Myocyte (in vitro differentiated cells): ENCODE measurements around the gene PTHLH. TPM values are rescaled to one million over a fixed set of nuclear protein-coding genes. Genes with fewer than 3 reads are reported as not detected.

Experiments
- DNase-seq: peaks from one replicate; pipeline ENCODE4 v3.0.0-alpha.2; 2012; ENCODE audit warnings: low read depth
- polyA plus RNA-seq: library from polyadenylated mRNA; unstranded; fragments of >200 nt; gene quantifications from one replicate; pipeline ENCODE4 v1.2.1, GENCODE V29; 2012; ENCODE audit warnings: missing spikeins
- total RNA-seq: library from RNA; depleted of rRNA; stranded (reverse); fragments of >200 nt; gene quantifications from 2 replicates; pipeline ENCODE4 v1.2.3, GENCODE V29; 2014

PTHLH gene
- 1.3 and 3.3 TPM in 2 replicates for total RNA-seq
- polyA plus RNA-seq, result 3.9 TPM

- DNase-seq, result no peak
Measured at GRCh38 chr12:27972721-27973120, at the start of gene PTHLH. Gene PTHLH (minus strand): TSS chr12:27972733. CDS start chr12:27969494, 3,239 bp downstream.

GRCh38 chr12:28021704-28022103, 49.2 kb upstream of the PTHLH start:
- no peak for DNase-seq

- DNase-seq, result no peak
Measured at GRCh38 chr12:28017873-28018255, 45.3 kb upstream of the PTHLH start.

GRCh38 chr12:28017126-28017872, 44.8 kb upstream of the PTHLH start:
- DNase-seq, result no peak

GRCh38 chr12:28015165-28015564, 42.6 kb upstream of the PTHLH start:
- DNase-seq, result no peak

- DNase-seq, result no peak
Measured at GRCh38 chr12:28014196-28014595, 41.7 kb upstream of the PTHLH start.

GRCh38 chr12:28012333-28012918, 39.9 kb upstream of the PTHLH start:
- no peak for DNase-seq

GRCh38 chr12:28010036-28010435, 37.5 kb upstream of the PTHLH start:
- no peak for DNase-seq

- no peak for DNase-seq
Measured at GRCh38 chr12:27999970-28000369, 27.4 kb upstream of the PTHLH start.

- no peak for DNase-seq
Measured at GRCh38 chr12:27999521-27999920, 27.0 kb upstream of the PTHLH start.

- DNase-seq, result no peak
Measured at GRCh38 chr12:27998658-27999057, 26.1 kb upstream of the PTHLH start.

- DNase-seq, result no peak
Measured at GRCh38 chr12:27998170-27998569, 25.6 kb upstream of the PTHLH start.

GRCh38 chr12:27996761-27997160, 24.2 kb upstream of the PTHLH start:
- DNase-seq, result no peak

GRCh38 chr12:27995406-27995805, 22.9 kb upstream of the PTHLH start:
- DNase-seq, result no peak

GRCh38 chr12:27988594-27989233, 16.2 kb upstream of the PTHLH start:
- no peak for DNase-seq

- no peak for DNase-seq
Measured at GRCh38 chr12:27987331-27987730, 14.8 kb upstream of the PTHLH start.

GRCh38 chr12:27984275-27984674, 11.7 kb upstream of the PTHLH start:
- peak; percentile 74 for DNase-seq

GRCh38 chr12:27982951-27983350, 10.4 kb upstream of the PTHLH start:
- DNase-seq, result no peak

GRCh38 chr12:27982385-27982784, 9.9 kb upstream of the PTHLH start:
- DNase-seq, result no peak

- no peak for DNase-seq
Measured at GRCh38 chr12:27981874-27982273, 9.3 kb upstream of the PTHLH start.

- DNase-seq, result no peak
Measured at GRCh38 chr12:27979145-27979544, 6.6 kb upstream of the PTHLH start.
